ENCODE data around the gene L3MBTL2. TPM values are rescaled to one million over a fixed set of nuclear protein-coding genes. Genes with fewer than 3 reads are reported as not detected.
A peak's percentile ranks its signal among the peaks of the same experiment; 100 is the strongest.

The L3MBTL2 gene
- total RNA-seq, 1 donor from 2014 or later = 20.9 TPM

DNA sequence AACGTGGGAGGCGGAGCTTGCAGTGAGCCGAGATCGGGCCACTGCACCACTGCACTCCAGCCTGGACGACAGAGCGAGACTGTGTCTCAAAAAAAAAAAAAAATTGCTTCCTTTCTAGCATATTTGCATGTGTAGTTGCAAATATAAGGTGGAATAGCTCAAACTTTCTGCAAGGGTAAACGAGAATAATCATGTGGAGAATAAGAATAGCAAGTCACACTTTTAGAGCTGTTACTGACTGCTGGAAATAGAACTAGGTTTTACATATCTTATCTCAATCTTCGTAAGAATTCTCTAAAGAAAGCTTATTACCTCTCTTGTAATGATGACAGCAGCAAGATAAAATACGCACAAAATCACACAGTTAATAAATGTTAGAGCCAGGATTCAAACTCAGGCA, 1.6 kb downstream of the L3MBTL2 start:
- H3K27me3 Mint-ChIP-seq (ENCODE audit: unreplicated experiment) = peaks cover 13% of the 10 kb centered on the region
- no peak overlapping the region for H3K27ac Mint-ChIP-seq (ENCODE audit: unreplicated experiment)
- peaks cover 5% of the 10 kb centered on the region for H3K9me3 Mint-ChIP-seq (ENCODE audit: unreplicated experiment)
- TF ChIP-seq, protein P1, sequence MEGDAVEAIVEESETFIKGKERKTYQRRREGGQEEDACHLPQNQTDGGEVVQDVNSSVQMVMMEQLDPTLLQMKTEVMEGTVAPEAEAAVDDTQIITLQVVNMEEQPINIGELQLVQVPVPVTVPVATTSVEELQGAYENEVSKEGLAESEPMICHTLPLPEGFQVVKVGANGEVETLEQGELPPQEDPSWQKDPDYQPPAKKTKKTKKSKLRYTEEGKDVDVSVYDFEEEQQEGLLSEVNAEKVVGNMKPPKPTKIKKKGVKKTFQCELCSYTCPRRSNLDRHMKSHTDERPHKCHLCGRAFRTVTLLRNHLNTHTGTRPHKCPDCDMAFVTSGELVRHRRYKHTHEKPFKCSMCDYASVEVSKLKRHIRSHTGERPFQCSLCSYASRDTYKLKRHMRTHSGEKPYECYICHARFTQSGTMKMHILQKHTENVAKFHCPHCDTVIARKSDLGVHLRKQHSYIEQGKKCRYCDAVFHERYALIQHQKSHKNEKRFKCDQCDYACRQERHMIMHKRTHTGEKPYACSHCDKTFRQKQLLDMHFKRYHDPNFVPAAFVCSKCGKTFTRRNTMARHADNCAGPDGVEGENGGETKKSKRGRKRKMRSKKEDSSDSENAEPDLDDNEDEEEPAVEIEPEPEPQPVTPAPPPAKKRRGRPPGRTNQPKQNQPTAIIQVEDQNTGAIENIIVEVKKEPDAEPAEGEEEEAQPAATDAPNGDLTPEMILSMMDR (IDR thresholded peaks at IDR 0.05; ENCODE audit: partially characterized antibody, unreplicated experiment) = no peak
- H3K4me1 Mint-ChIP-seq (ENCODE audit: low read depth, unreplicated experiment) = peaks cover 4% of the 10 kb centered on the region
- no peak overlapping the region for H3K4me3 Mint-ChIP-seq (ENCODE audit: unreplicated experiment)
- H3K36me3 Mint-ChIP-seq (ENCODE audit: unreplicated experiment) = no peaks in the 10 kb centered on the region
- no peak for DNase-seq

DNA sequence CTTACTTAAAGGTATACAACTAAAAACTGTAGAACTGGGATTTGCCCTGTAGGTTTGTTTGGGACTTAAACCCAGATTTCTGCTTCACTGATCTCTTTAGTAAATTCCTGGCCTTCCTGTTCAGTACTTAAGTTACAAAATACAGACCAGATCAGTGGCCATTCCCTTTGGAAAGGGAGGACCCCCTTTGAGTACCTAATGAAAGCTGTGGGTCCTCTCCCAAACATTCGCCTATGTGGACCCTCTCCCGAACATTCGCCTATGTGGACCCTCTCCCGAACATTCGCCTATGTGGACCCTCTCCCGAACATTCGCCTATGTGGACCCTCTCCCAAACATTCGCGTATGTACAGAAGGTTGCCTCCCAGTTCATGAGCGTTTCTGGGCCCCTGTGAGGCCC, 10.3 kb downstream of the L3MBTL2 start:
- no peak overlapping the region for H3K27ac Mint-ChIP-seq (ENCODE audit: unreplicated experiment)
- peaks cover 10% of the 10 kb centered on the region for H3K4me1 Mint-ChIP-seq (ENCODE audit: low read depth, unreplicated experiment)
- peaks cover 3% of the 10 kb centered on the region for H3K9me3 Mint-ChIP-seq (ENCODE audit: unreplicated experiment)
- peaks cover 12% of the 10 kb centered on the region for H3K36me3 Mint-ChIP-seq (ENCODE audit: unreplicated experiment)
- no peak for DNase-seq
- TF ChIP-seq, protein P1 (IDR thresholded peaks at IDR 0.05; ENCODE audit: partially characterized antibody, unreplicated experiment) = no peak
- H3K27me3 Mint-ChIP-seq (ENCODE audit: unreplicated experiment) = peaks cover 1% of the 10 kb centered on the region
- no peak overlapping the region for H3K4me3 Mint-ChIP-seq (ENCODE audit: unreplicated experiment)

DNA sequence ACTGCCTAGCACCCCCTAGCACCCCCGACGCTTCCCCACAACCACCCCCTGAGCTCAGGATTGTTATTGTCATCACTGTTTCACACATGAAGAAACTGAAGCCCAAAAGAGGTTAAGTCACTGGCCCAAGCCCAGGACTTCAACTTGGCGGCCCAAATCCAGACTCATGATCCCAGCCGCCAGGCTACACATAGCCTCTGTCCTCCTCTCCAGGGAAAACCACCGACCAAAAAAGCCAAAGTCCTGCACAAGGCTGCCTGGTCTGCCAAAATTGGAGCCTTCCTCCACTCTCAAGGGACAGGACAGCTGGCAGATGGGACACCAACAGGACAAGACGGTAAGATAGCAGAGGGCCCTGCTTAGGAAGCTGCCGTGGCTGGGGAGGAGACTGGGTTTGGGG, 10.8 kb downstream of the L3MBTL2 start:
- peaks cover 3% of the 10 kb centered on the region for H3K9me3 Mint-ChIP-seq (ENCODE audit: unreplicated experiment)
- no peak overlapping the region for H3K4me3 Mint-ChIP-seq (ENCODE audit: unreplicated experiment)
- no peak overlapping the region for H3K27ac Mint-ChIP-seq (ENCODE audit: unreplicated experiment)
- TF ChIP-seq, protein P1 (IDR thresholded peaks at IDR 0.05; ENCODE audit: partially characterized antibody, unreplicated experiment) = no peak
- H3K4me1 Mint-ChIP-seq (ENCODE audit: low read depth, unreplicated experiment) = peaks cover 10% of the 10 kb centered on the region
- H3K36me3 Mint-ChIP-seq (ENCODE audit: unreplicated experiment) = peaks cover 12% of the 10 kb centered on the region
- DNase-seq = no peak
- peaks cover 1% of the 10 kb centered on the region for H3K27me3 Mint-ChIP-seq (ENCODE audit: unreplicated experiment)

DNA sequence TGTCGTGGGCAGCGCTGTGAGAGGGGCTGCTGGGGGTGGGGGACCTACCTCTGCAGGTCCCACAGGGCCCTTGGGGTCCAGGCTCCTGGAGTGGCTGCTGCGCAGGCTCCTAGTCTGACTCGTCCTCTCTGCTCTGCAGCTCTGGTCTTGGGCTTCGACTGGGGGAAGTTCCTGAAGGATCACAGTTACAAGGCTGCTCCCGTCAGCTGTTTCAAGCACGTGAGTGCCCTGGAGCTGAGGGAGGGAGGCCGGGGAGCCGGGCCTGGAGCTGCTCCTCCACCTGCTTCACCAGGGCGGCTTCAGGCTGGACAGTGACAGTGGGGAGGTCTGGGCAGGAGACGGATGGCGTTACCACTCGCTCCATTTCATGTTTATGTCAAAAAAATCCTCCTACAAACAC, 11.9 kb downstream of the L3MBTL2 start:
- Mint-ChIP-seq H3K4me1 (ENCODE audit: low read depth, unreplicated experiment) (peaks cover 13% of the 10 kb centered on the region), H3K36me3 (ENCODE audit: unreplicated experiment) (peaks cover 15% of the 10 kb centered on the region), H3K27me3 (ENCODE audit: unreplicated experiment) (peaks cover 4% of the 10 kb centered on the region), H3K9me3 (ENCODE audit: unreplicated experiment) (peaks cover 3% of the 10 kb centered on the region), H3K4me3 (ENCODE audit: unreplicated experiment) (peak overlapping the region; percentile 4), H3K27ac (ENCODE audit: unreplicated experiment) (peak overlapping the region; percentile 85)
- no peak for DNase-seq
- TF ChIP-seq, protein P1 (IDR thresholded peaks at IDR 0.05; ENCODE audit: partially characterized antibody, unreplicated experiment) = no peak

DNA sequence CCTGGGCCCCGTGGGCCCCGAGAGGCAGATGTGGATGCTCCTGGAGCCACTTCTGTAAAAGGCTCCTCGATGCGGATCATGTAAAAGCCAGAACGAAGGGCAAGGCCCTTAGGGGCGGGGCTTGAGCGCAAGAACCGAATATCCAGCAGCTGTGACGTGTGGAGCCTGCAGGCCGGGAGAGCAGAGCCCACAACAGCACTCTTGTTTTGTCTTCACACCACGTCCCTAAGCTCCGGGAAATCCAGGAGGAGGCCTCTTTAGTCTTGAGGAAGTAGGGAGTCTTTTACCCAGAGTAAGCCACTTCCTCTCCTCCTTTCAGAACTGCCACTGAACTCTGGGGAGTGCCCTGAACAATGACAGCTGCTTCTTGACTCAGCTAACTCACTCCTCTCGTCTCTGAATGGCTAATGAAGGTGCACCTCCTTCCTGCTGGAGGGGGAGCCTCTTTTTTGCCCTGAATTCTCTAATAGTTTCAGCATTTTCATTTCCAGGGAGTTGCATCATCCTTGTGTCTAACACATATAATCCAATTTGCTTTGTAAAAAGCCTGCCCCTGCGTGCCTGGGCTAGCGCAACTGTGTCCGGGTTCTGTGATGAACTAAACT, 12.5 kb downstream of the L3MBTL2 start:
- H3K9me3 Mint-ChIP-seq (ENCODE audit: unreplicated experiment) = peaks cover 3% of the 10 kb centered on the region
- peaks cover 4% of the 10 kb centered on the region for H3K27me3 Mint-ChIP-seq (ENCODE audit: unreplicated experiment)
- peak overlapping the region; percentile 4 for H3K4me3 Mint-ChIP-seq (ENCODE audit: unreplicated experiment)
- H3K4me1 Mint-ChIP-seq (ENCODE audit: low read depth, unreplicated experiment) = peaks cover 13% of the 10 kb centered on the region
- peaks cover 15% of the 10 kb centered on the region for H3K36me3 Mint-ChIP-seq (ENCODE audit: unreplicated experiment)
- H3K27ac Mint-ChIP-seq (ENCODE audit: unreplicated experiment) = peak overlapping the region; percentile 85
- TF ChIP-seq, protein P1 (IDR thresholded peaks at IDR 0.05; ENCODE audit: partially characterized antibody, unreplicated experiment) = no peak
- DNase-seq = peak; percentile 59
